Psoas muscle (tissue), 8 donors: ENCODE measurements around the gene LGALS1. TPM values are rescaled to one million over a fixed set of nuclear protein-coding genes. Genes with fewer than 3 reads are reported as not detected.

Source experiments
- ATAC-seq, 4 donors: fragments of 200-7000 bp; cut with Tn5 transposase; one replicate each; pipeline ENCODE4 v1.9.1; 2020; ENCODE audit warnings: moderate library complexity in 3 of 4, mild to moderate bottlenecking in 2 of 4
- DNase-seq, 2 donors: peaks; one replicate each; pipeline ENCODE4 v3.0.0-alpha.2; 2020
- H3K27ac ChIP-seq: fragments of 200-600 bp; one replicate; pipeline ENCODE4 v1.8.0; 2022
- H3K27me3 ChIP-seq, 3 donors: fragments of 200-600 bp in 1 of 3; one replicate each; pipeline versions ENCODE4 v1.6.1 to v1.8.0; 2013 to 2022; ENCODE audit warnings: low read length in 2 of 3, mild to moderate bottlenecking in 2 of 3, moderate library complexity in 1 of 3; ENCODE audit not compliant: insufficient read depth in 3 of 3
- H3K36me3 ChIP-seq, 2 donors: fragments of 200-600 bp in 1 of 2; one replicate each; pipeline versions ENCODE4 v1.6.1 to v1.8.0; 2013 to 2022; ENCODE audit warnings: low read depth in 1 of 2, mild to moderate bottlenecking in 1 of 2, moderate library complexity in 1 of 2; ENCODE audit not compliant: insufficient read depth in 1 of 2
- H3K4me1 ChIP-seq: fragments of 200-600 bp; one replicate; pipeline ENCODE4 v1.8.0; 2022
- H3K4me3 ChIP-seq: fragments of 200-600 bp; one replicate; pipeline ENCODE4 v1.8.0; 2022; ENCODE audit warnings: mild to moderate bottlenecking
- H3K9me3 ChIP-seq: fragments of 200-600 bp; one replicate; pipeline ENCODE4 v1.8.0; 2022
- WGBS, 3 donors: extraction: QIAGEN DNeasy Blood & Tissue Kit; methylation state at CpG; one replicate each; pipeline versions ENCODE4 v1.1.6 to v1.1.7; 2013; 5-methylcytosine and 5-hydroxymethylcytosine counted together
- intact Hi-C, 2 donors: fragments of 100-400 bp; cut with DNase I; formaldehyde crosslinking; loops; one replicate each; pipeline versions ENCODE4 v1.11.0 to v1.14.2; 2022
- polyA plus RNA-seq, 3 donors: library from polyadenylated mRNA; stranded (reverse); fragments of 200-250 nt; gene quantifications; one replicate each; pipeline ENCODE4 v1.2.3, GENCODE V29; 2013
- total RNA-seq, 4 donors: library from RNA; stranded (reverse); fragmentation: NEBNext Ultra II Directional in 2 of 4; extraction: Animal tissue kit (Norgen Biotek cat#: 25700) in 2 of 4; gene quantifications; one replicate each; pipeline versions ENCODE4 v1.2.1 to v1.2.4, GENCODE V29; 2021 to 2023
- TF ChIP-seq, protein P1 (sequence below): fragments of 200-600 bp; IDR thresholded peaks from one replicate; pipeline ENCODE4 v1.8.0; 2022; ENCODE audit warnings: antibody characterized with exemption
- donor health status: healthy with polysubstance abuse.
- donor health status: DM: no; HTN: no; CAD: no; lungs with moderate emphysema.
- donor health status: Bipolar disorder and iron deficiency.
- donor health status: healthy.
- donor health status: DM: yes; HTN: yes; CAD: no.
- donor health status: DM: no; HTN: no; CAD: no.
- donor health status: DM: no; HTN: no; CAD: no.
- donor health status: DM: yes; HTN: yes; CAD: no.

Gene LGALS1
- total and polyA plus RNA-seq, 7 donors: 434 to 1,817 (median 976) TPM

DNA sequence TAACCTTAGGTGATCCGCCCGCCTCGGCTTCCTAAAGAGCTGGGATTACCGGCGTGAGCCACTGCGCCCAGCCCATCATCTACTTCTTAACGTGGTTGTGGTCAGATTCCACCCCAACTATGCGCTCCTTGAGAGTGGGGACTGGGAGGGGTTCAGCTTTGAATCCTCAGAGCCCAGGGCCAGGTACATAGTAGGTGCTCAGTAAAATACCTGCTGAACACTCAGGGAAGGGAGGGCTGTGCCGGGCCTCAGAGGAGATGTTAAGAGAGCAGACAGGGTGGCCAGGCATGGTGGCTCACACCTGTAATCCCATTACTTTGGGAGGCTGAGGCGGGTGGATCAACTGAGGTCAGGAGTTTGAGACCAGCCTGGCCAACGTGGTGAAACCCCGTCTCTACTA, 1.2 kb upstream of the LGALS1 start:
- ATAC-seq: no peak
- intact Hi-C loops: no loop called here

DNA sequence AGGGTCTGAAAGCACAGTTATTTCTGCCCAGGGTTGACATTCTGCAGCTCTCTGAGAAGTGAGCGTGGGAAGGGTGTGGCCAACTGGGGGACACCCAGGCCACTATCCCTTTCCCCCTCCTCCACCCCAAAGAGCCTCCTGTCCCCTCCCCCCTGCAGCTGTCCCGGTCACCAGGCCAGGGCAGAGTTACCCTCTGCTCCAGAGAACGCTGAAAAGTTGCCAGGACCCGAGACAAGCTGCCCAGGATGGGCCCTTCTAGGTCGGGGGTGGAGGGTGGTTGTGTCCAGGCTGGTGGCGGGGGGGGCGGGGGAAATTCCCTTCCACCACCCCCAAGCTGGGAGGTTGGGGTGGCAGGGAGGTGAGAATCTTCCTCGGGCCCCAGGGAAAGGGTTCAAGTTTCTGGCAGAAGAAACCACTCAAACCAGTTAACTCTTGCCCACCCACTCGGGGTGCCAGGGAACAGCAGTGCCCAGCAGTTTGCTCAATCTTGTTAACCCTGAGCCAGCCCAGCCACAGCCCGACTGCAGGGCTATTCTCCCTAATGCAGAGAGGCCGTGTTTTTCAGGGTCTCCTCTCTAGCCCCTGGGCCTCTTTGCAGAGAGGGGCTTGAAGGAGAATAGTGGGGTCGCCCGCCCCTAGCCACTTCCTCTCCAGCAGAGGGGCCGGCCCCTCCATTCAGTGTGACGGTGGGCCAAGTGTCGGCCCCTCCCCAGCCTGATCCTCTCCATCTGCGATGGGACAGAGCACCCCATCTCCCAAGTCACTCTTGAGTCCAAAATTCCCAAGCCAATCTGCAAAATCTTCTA, 697 bp downstream of the LGALS1 start:
- Histone ChIP-seq H3K27ac (peak overlapping the region; percentile 96), H3K27me3 (no peaks in the 10 kb centered on the region), H3K4me1 (peaks cover 28% of the 10 kb centered on the region), H3K36me3 (peaks cover 0 to 32% of the 10 kb centered on the region in 2 donors), H3K9me3 (no peaks in the 10 kb centered on the region), H3K4me3 (peak overlapping the region; percentile 79)
- TF ChIP-seq, protein P1, sequence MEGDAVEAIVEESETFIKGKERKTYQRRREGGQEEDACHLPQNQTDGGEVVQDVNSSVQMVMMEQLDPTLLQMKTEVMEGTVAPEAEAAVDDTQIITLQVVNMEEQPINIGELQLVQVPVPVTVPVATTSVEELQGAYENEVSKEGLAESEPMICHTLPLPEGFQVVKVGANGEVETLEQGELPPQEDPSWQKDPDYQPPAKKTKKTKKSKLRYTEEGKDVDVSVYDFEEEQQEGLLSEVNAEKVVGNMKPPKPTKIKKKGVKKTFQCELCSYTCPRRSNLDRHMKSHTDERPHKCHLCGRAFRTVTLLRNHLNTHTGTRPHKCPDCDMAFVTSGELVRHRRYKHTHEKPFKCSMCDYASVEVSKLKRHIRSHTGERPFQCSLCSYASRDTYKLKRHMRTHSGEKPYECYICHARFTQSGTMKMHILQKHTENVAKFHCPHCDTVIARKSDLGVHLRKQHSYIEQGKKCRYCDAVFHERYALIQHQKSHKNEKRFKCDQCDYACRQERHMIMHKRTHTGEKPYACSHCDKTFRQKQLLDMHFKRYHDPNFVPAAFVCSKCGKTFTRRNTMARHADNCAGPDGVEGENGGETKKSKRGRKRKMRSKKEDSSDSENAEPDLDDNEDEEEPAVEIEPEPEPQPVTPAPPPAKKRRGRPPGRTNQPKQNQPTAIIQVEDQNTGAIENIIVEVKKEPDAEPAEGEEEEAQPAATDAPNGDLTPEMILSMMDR: no peak
- DNase-seq (peak; percentile 77 to 88), ATAC-seq (peak; percentile 62 to 71 (median 70))
- intact Hi-C loops: no loop called here
- 0 to 2% (median 1%) methylated on average over 16 to 17 of the region's 17 CpGs for WGBS, 3 donors

More for the DNA sequence above, 1.2 kb upstream of the LGALS1 start:
- no peaks in the 10 kb centered on the region for H3K9me3 ChIP-seq
- no peak for DNase-seq
- peaks cover 0 to 18% of the 10 kb centered on the region in 2 donors for H3K36me3 ChIP-seq
- H3K4me3 ChIP-seq: peak overlapping the region; percentile 79
- H3K27me3 ChIP-seq: no peaks in the 10 kb centered on the region
- WGBS, 3 donors: 74 to 84% (median 76%) methylated on average over 12 of the region's 12 CpGs
- H3K27ac ChIP-seq: peak overlapping the region; percentile 96
- TF ChIP-seq, protein P1: no peak
- H3K4me1 ChIP-seq: peaks cover 27% of the 10 kb centered on the region

DNA sequence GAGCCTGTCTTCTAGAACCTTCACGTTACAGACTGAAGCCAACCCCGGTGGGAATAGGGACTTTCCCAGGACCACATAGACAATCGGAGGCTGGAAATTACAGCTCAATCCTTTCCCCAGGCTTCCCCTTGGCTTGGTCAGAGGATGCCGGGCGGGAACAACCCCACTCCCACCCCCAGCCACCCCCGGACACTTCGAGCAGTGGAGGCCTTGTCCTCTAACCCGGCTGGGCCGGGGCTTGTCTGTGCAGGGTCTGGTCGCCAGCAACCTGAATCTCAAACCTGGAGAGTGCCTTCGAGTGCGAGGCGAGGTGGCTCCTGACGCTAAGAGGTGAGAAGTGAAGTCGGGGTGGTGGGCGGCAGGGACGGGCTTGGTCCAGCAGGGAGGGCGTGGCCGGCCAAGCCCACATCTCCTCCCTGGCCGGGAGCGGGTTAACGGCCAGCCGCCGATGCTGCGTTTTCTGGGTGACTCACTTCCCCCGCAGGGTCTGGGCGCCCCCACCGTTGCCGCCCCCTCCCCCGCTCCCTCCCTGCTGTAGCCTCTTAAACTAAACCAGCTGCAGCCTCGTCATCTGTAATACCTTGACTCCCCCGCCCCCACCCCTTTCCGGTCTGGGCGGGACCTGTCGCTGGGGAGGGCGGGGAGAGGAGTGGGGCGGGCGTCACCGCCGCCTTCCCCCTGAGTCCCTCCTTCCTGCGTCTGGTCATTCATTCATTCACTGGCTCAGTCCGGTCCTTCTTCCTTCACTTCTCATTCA, 1.5 kb downstream of the LGALS1 start:
- DNase-seq: peak; percentile 92 to 93
- 0 to 2% (median 1%) methylated on average over 37 to 42 of the region's 42 CpGs for whole genome bisulfite sequencing, 3 donors
- Histone ChIP-seq H3K27me3 (no peaks in the 10 kb centered on the region), H3K9me3 (no peaks in the 10 kb centered on the region), H3K36me3 (peaks cover 0 to 32% of the 10 kb centered on the region in 2 donors), H3K27ac (peak overlapping the region; percentile 96), H3K4me3 (peak overlapping the region; percentile 79), H3K4me1 (peaks cover 31% of the 10 kb centered on the region)
- intact Hi-C loops: no loop called here
- peak; percentile 63 to 68 (median 66) for ATAC-seq
- TF ChIP-seq, protein P1: no peak

DNA sequence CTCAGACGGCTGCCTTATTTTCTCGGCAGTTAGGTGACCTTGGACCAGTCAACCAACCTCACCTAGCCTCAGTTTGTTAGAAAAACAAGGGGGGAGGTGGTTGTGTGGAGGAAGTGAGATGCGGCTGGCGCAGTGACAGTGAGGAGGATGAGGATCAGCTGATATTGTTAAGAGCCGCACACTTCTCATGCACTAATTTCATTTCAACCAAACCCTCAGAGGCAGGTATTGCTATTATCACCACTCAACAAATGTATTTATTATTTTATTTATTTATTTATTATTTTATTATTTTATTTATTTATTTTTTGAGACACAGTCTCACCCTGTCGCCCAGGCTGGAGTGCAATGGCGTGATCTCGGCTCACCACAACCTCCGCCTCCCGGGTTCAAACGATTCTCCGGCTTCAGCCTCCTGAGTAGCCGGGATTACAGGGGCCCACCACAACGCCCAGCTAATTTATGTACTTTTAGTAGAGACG, 2.1 kb downstream of the LGALS1 start:
- H3K27ac ChIP-seq: peak overlapping the region; percentile 96
- intact Hi-C loops: no loop called here
- DNase-seq: no peak
- 54 to 65% (median 55%) methylated on average over 15 of the region's 15 CpGs for WGBS, 3 donors
- ATAC-seq: no peak
- peak overlapping the region; percentile 79 for H3K4me3 ChIP-seq
- no peaks in the 10 kb centered on the region for H3K27me3 ChIP-seq
- H3K9me3 ChIP-seq: no peaks in the 10 kb centered on the region
- TF ChIP-seq, protein P1: no peak
- peaks cover 0 to 32% of the 10 kb centered on the region in 2 donors for H3K36me3 ChIP-seq
- H3K4me1 ChIP-seq: peaks cover 31% of the 10 kb centered on the region
